HEK293 (cell line): ENCODE measurements around the gene FRMD4B.

Experiments used
- CTCF ChIA-PET: fragments of 350-600 bp; formaldehyde crosslinking; extraction: SDS; loops from one replicate; lab custom pipeline; 2021; ENCODE audit warnings: antibody characterized with exemption; lab: Yijun Ruan, JAX
- POLR2A ChIA-PET: fragments of 300-600 bp; formaldehyde crosslinking; extraction: SDS; loops from one replicate; lab custom pipeline; 2020; ENCODE audit warnings: antibody characterized with exemption, inconsistent platforms; lab: Yijun Ruan, JAX
- H3K27ac ChIP-seq: fragments of 200-500 bp; sonication (Bioruptor generic); 2 replicates; pipeline ENCODE4 v1.5.1; 2014; ENCODE audit warnings: low read depth, low read length, control low read depth, inconsistent platforms; ENCODE audit errors: extremely low read depth
- H3K36me3 ChIP-seq, 2 experiments: fragments of 200-500 bp in 1 of 2; sonication (Bioruptor generic) in 1 of 2; 1 replicate in 1 of 2; 2 replicates in 1 of 2; pipeline ENCODE4 v1.5.1; 2014 to 2017; ENCODE audit warnings: inconsistent platforms in 2 of 2, low read length in 2 of 2; ENCODE audit not compliant: control insufficient read depth in 2 of 2, insufficient read depth in 1 of 2
- H3K4me1 ChIP-seq: fragments of 200-500 bp; sonication (Bioruptor generic); 2 replicates; pipeline ENCODE4 v1.5.1; 2014; ENCODE audit warnings: mild to moderate bottlenecking, low read length, inconsistent platforms; ENCODE audit not compliant: control insufficient read depth, insufficient read depth
- H3K4me3 ChIP-seq: 2 replicates; pipeline ENCODE4 v1.5.1; 2011; ENCODE audit warnings: low read depth, mild to moderate bottlenecking, control low read depth, low read length, moderate library complexity
- H3K9me3 ChIP-seq: fragments of 200-500 bp; sonication (Bioruptor generic); 2 replicates; pipeline ENCODE4 v1.5.1; 2014; ENCODE audit warnings: low read depth, low read length, inconsistent platforms; ENCODE audit not compliant: control insufficient read depth, insufficient read depth
- BCL11A ChIP-seq: fragments of 450-650 bp; formaldehyde crosslinking; IDR thresholded peaks from 2 replicates; pipeline ENCODE4 v1.5.1; 2016; ENCODE audit warnings: low read depth, missing biosample characterization, missing genetic modification characterization
- BCL11B ChIP-seq: fragments of 450-650 bp; formaldehyde crosslinking; IDR thresholded peaks from 2 replicates; pipeline ENCODE4 v1.5.1; 2016; ENCODE audit warnings: low read depth, missing biosample characterization, missing genetic modification characterization
- EGR2 ChIP-seq: fragments of 450-650 bp; formaldehyde crosslinking; IDR thresholded peaks from 2 replicates; pipeline ENCODE4 v1.5.1; 2016; ENCODE audit warnings: low read depth, missing biosample characterization, missing genetic modification characterization
- GLI4 ChIP-seq: fragments of 450-650 bp; formaldehyde crosslinking; IDR thresholded peaks from 2 replicates; pipeline ENCODE4 v1.5.1; 2016; ENCODE audit warnings: missing biosample characterization, missing genetic modification characterization
- KLF17 ChIP-seq: fragments of 450-650 bp; formaldehyde crosslinking; IDR thresholded peaks from 2 replicates; pipeline ENCODE4 v1.5.1; 2016; ENCODE audit warnings: missing biosample characterization, missing genetic modification characterization
- OSR2 ChIP-seq: fragments of 450-650 bp; formaldehyde crosslinking; IDR thresholded peaks from 2 replicates; pipeline ENCODE4 v1.5.1; 2016; ENCODE audit warnings: missing biosample characterization, missing genetic modification characterization
- PRDM6 ChIP-seq: fragments of 450-650 bp; formaldehyde crosslinking; IDR thresholded peaks from 2 replicates; pipeline ENCODE4 v1.5.1; 2017; ENCODE audit warnings: missing biosample characterization, missing genetic modification characterization
- ZNF140 ChIP-seq: fragments of 450-650 bp; formaldehyde crosslinking; IDR thresholded peaks from 2 replicates; pipeline ENCODE4 v1.5.1; 2016; ENCODE audit warnings: missing biosample characterization, missing genetic modification characterization
- ZNF155 ChIP-seq: fragments of 450-650 bp; formaldehyde crosslinking; IDR thresholded peaks from 2 replicates; pipeline ENCODE4 v1.5.1; 2016; ENCODE audit warnings: missing biosample characterization, missing genetic modification characterization
- ZNF280C ChIP-seq: fragments of 450-650 bp; formaldehyde crosslinking; IDR thresholded peaks from 2 replicates; pipeline ENCODE4 v1.5.1; 2016; ENCODE audit warnings: missing biosample characterization, missing genetic modification characterization
- ZNF335 ChIP-seq: fragments of 450-650 bp; formaldehyde crosslinking; conservative IDR thresholded peaks from 2 replicates; pipeline ENCODE4 v1.5.1; 2016; ENCODE audit warnings: missing biosample characterization, missing genetic modification characterization
- ZNF366 ChIP-seq: fragments of 450-650 bp; formaldehyde crosslinking; conservative IDR thresholded peaks from 2 replicates; pipeline ENCODE4 v1.5.1; 2016; ENCODE audit warnings: missing biosample characterization, missing genetic modification characterization
- ZNF426 ChIP-seq: fragments of 450-650 bp; formaldehyde crosslinking; IDR thresholded peaks from 2 replicates; pipeline ENCODE4 v1.5.1; 2017; ENCODE audit warnings: missing biosample characterization, missing genetic modification characterization, mild to moderate bottlenecking, inconsistent platforms, moderate library complexity
- ZNF449 ChIP-seq: fragments of 450-650 bp; formaldehyde crosslinking; IDR thresholded peaks from 2 replicates; pipeline ENCODE4 v1.5.1; 2017; ENCODE audit warnings: missing biosample characterization, mild to moderate bottlenecking, missing genetic modification characterization, moderate library complexity
- ZNF488 ChIP-seq: fragments of 450-650 bp; formaldehyde crosslinking; IDR thresholded peaks from 2 replicates; pipeline ENCODE4 v1.5.1; 2016; ENCODE audit warnings: missing biosample characterization, missing genetic modification characterization
- ZNF510 ChIP-seq: fragments of 450-650 bp; formaldehyde crosslinking; IDR thresholded peaks from 2 replicates; pipeline ENCODE4 v1.5.1; 2018; ENCODE audit warnings: mild to moderate bottlenecking, missing genetic modification characterization, missing biosample characterization; ENCODE audit not compliant: insufficient replicate concordance
- ZNF555 ChIP-seq: fragments of 450-650 bp; formaldehyde crosslinking; conservative IDR thresholded peaks from 2 replicates; pipeline ENCODE4 v1.5.1; 2017; ENCODE audit warnings: missing biosample characterization, mild to moderate bottlenecking, missing genetic modification characterization, inconsistent platforms
- ZNF626 ChIP-seq: fragments of 450-650 bp; sonication (Bioruptor Pico); formaldehyde crosslinking; IDR thresholded peaks from 2 replicates; pipeline ENCODE4 v1.5.1; 2018; ENCODE audit warnings: missing biosample characterization, missing genetic modification characterization, inconsistent platforms
- ZNF639 ChIP-seq: fragments of 450-650 bp; formaldehyde crosslinking; IDR thresholded peaks from 2 replicates; pipeline ENCODE4 v1.5.1; 2016; ENCODE audit warnings: missing biosample characterization, missing genetic modification characterization
- ZNF660 ChIP-seq: fragments of 450-650 bp; IDR thresholded peaks from 2 replicates; pipeline ENCODE4 v1.5.1; 2018; ENCODE audit warnings: missing biosample characterization, mild to moderate bottlenecking, missing genetic modification characterization
- ZSCAN16 ChIP-seq: fragments of 450-650 bp; formaldehyde crosslinking; IDR thresholded peaks from 2 replicates; pipeline ENCODE4 v1.5.1; 2016; ENCODE audit warnings: missing biosample characterization, missing genetic modification characterization
- ZSCAN5A ChIP-seq: fragments of 450-650 bp; formaldehyde crosslinking; IDR thresholded peaks from 2 replicates; pipeline ENCODE4 v1.5.1; 2016; ENCODE audit warnings: missing biosample characterization, missing genetic modification characterization

FRMD4B gene

GRCh38 chr3:69419276-69419675 lies 33.4 kb upstream of the FRMD4B start:
- CTCF ChIA-PET = no interaction called here
- no peaks in the 10 kb centered on the region for H3K36me3 ChIP-seq
- TF ChIP-seq BCL11A (no peak), ZSCAN16 (tag by site-specific recombination) (no peak), ZNF449 (tag by site-specific recombination) (no peak), EGR2 (no peak), ZNF488 (tag by site-specific recombination) (no peak), ZNF660 (no peak)
- TF ChIP-seq, all 188 proteins: peak for 0
- Histone ChIP-seq H3K27ac (no peak overlapping the region), H3K4me1 (no peaks in the 10 kb centered on the region), H3K4me3 (no peak overlapping the region), H3K9me3 (no peaks in the 10 kb centered on the region)
- POLR2A ChIA-PET = no interaction called here

- no peaks in the 10 kb centered on the region for H3K36me3 ChIP-seq
- CTCF ChIA-PET = no interaction called here
- H3K27ac ChIP-seq = no peak overlapping the region
- H3K4me1 ChIP-seq = no peaks in the 10 kb centered on the region
- POLR2A ChIA-PET = no interaction called here
- TF ChIP-seq ZNF366 (tag by site-specific recombination) (no peak), ZSCAN5A (tag by site-specific recombination) (no peak), BCL11B (tag by site-specific recombination) (no peak), GLI4 (no peak), ZNF280C (no peak), ZNF555 (tag by site-specific recombination) (no peak), ZNF335 (tag by site-specific recombination) (no peak), ZNF626 (no peak), KLF17 (no peak), ZNF155 (tag by site-specific recombination) (no peak), ZNF140 (tag by site-specific recombination) (no peak), ZNF510 (tag by site-specific recombination) (no peak), OSR2 (tag by site-specific recombination) (no peak), PRDM6 (tag by site-specific recombination) (no peak), ZNF639 (tag by site-specific recombination) (no peak), ZNF426 (tag by site-specific recombination) (no peak), ZNF660 (no peak)
- TF ChIP-seq, all 188 proteins: peak for 0
- Histone ChIP-seq H3K4me3 (no peak overlapping the region), H3K9me3 (no peaks in the 10 kb centered on the region)
Observed at GRCh38 chr3:69417541-69418078, 31.7 kb upstream of the FRMD4B start.
